SHP77 (cell line): ENCODE measurements around the gene MIPOL1.
"Not testable (repeated sequence)": the region's sequence is repeated elsewhere in the genome, so short reads cannot be mapped to it uniquely, and the experiment has no call there.

Source experiments
- DNase-seq, 2 experiments: peaks; one replicate each; lab custom pipeline; 2025; lab: John Stamatoyannopoulos, UW

MIPOL1 gene

GRCh38 chr14:37545174-37545573, 347.4 kb downstream of the MIPOL1 start:
- no peak for DNase-seq

GRCh38 chr14:37546621-37547447, 349.1 kb downstream of the MIPOL1 start:
- peak; percentile 87 to 92 for DNase-seq

- DNase-seq, result no peak
Observed at GRCh38 chr14:37550511-37550910, 352.8 kb downstream of the MIPOL1 start.

- DNase-seq, result no peak
Observed at GRCh38 chr14:37551119-37551518, 353.4 kb downstream of the MIPOL1 start.

GRCh38 chr14:37553935-37554550, 356.3 kb downstream of the MIPOL1 start:
- DNase-seq, result no peak

- not testable (repeated sequence) for DNase-seq
Observed at GRCh38 chr14:37555596-37555995, 357.9 kb downstream of the MIPOL1 start.

GRCh38 chr14:37558740-37559139, 361.0 kb downstream of the MIPOL1 start:
- no peak for DNase-seq

- no peak for DNase-seq
Observed at GRCh38 chr14:37559386-37559785, 361.6 kb downstream of the MIPOL1 start.

- no peak for DNase-seq
Observed at GRCh38 chr14:37563189-37563588, 365.5 kb downstream of the MIPOL1 start.

GRCh38 chr14:37565550-37565949, 367.8 kb downstream of the MIPOL1 start:
- peak; percentile 24 to 35 for DNase-seq

GRCh38 chr14:37566811-37567371, 369.2 kb downstream of the MIPOL1 start:
- no peak for DNase-seq

- no peak for DNase-seq
Observed at GRCh38 chr14:37569729-37570128, 372.0 kb downstream of the MIPOL1 start.

GRCh38 chr14:37571391-37571790, 373.7 kb downstream of the MIPOL1 start:
- DNase-seq, result no peak

- DNase-seq, result no peak
Observed at GRCh38 chr14:37573356-37573755, 375.6 kb downstream of the MIPOL1 start.

- DNase-seq, result no peak
Observed at GRCh38 chr14:37579274-37579673, 381.5 kb downstream of the MIPOL1 start.

GRCh38 chr14:37580146-37580545, 382.4 kb downstream of the MIPOL1 start:
- no peak for DNase-seq

- peak; percentile 74 to 89 for DNase-seq
Observed at GRCh38 chr14:37583358-37584210, 385.8 kb downstream of the MIPOL1 start.

GRCh38 chr14:37584211-37585100, 386.7 kb downstream of the MIPOL1 start:
- DNase-seq, result peak in 1 of 2 experiments; percentile 41

- no peak for DNase-seq
Observed at GRCh38 chr14:37585101-37585511, 387.4 kb downstream of the MIPOL1 start.

- DNase-seq, result peak; percentile 30 to 38
Observed at GRCh38 chr14:37585971-37586796, 388.4 kb downstream of the MIPOL1 start.
